GM19035 (cell line): Measurements from ENCODE around the gene STX1B.

Experiments
- ATAC-seq: cut with Tn5 transposase; IDR thresholded peaks from one replicate; pipeline ENCODE4 v1.9.1; 2021; ENCODE audit not compliant: unreplicated experiment

STX1B gene

GRCh38 chr16:30996985-30997724 lies 13.3 kb downstream of the STX1B start:
- no peak for ATAC-seq

- ATAC-seq: no peak
Measured at GRCh38 chr16:30996324-30996984, 14.0 kb downstream of the STX1B start.

GRCh38 chr16:30995927-30996323 lies 14.5 kb downstream of the STX1B start:
- no peak for ATAC-seq

GRCh38 chr16:30992931-30993816 lies 17.3 kb downstream of the STX1B start:
- no peak for ATAC-seq

GRCh38 chr16:30992276-30992780 lies 18.1 kb downstream of the STX1B start:
- ATAC-seq: no peak

- no peak for ATAC-seq
Measured at GRCh38 chr16:30991052-30991451, 19.4 kb downstream of the STX1B start.

GRCh38 chr16:30990105-30990504 lies 20.3 kb downstream of the STX1B start:
- ATAC-seq: no peak

GRCh38 chr16:30989469-30990047 lies 20.9 kb downstream of the STX1B start:
- no peak for ATAC-seq

- ATAC-seq: no peak
Measured at GRCh38 chr16:30987581-30988190, 22.8 kb downstream of the STX1B start.

GRCh38 chr16:30986129-30986991 lies 24.1 kb downstream of the STX1B start:
- no peak for ATAC-seq

GRCh38 chr16:30985401-30986128 lies 24.9 kb downstream of the STX1B start:
- no peak for ATAC-seq

GRCh38 chr16:30984669-30985400 lies 25.6 kb downstream of the STX1B start, which contains the start of gene HSD3B7:
TSS of gene HSD3B7 (plus strand) at chr16:30985207. CDS start at chr16:30985659, 452 bp downstream.
- ATAC-seq: no peak

GRCh38 chr16:30983898-30984610 lies 26.4 kb downstream of the STX1B start:
- ATAC-seq: no peak

GRCh38 chr16:30983289-30983889 lies 27.0 kb downstream of the STX1B start:
- no peak for ATAC-seq

GRCh38 chr16:30982548-30983288 lies 27.7 kb downstream of the STX1B start:
- ATAC-seq: no peak

- no peak for ATAC-seq
Measured at GRCh38 chr16:30980959-30981358, 29.5 kb downstream of the STX1B start.
